HG02798 (cell line): ENCODE data around the gene NME2.
"Not testable (repeated sequence)": the region's sequence is repeated elsewhere in the genome, so short reads cannot be mapped to it uniquely, and the experiment has no call there.

Experiments
- ATAC-seq: cut with Tn5 transposase; IDR thresholded peaks from one replicate; pipeline ENCODE4 v1.9.1; 2021; ENCODE audit warnings: mild to moderate bottlenecking; ENCODE audit not compliant: unreplicated experiment, poor library complexity

Gene NME2

DNA sequence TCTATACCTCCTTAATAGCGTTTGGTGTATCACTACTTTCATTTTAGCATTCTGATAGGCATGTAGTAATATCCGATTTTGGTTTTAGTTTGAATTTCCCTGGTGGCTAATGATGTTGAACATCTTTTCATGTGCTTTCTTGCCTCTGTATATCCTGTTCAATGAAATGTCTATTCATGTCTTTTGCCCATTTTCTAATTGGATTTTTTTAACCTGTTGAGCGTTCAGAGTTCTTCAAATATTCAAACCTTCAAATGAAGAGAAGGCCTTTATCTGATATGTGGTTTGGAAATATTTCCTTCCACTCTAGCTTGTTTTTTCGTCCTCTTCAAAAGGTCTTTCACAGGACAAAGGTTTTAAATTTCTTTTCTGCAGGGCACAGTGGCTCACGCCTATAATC is 15.3 kb upstream of the NME2 start:
- ATAC-seq = no peak

- ATAC-seq = no peak
These were observed 13.4 kb upstream of the NME2 start for GRCh38 chr17:51152766-51153209.

GRCh38 chr17:51153210-51154072 is 12.8 kb upstream of the NME2 start, which contains the start of gene NME1:
Gene NME1, plus strand, starts transcription at chr17:51153559. Its CDS starts 2,096 bp downstream, at chr17:51155655.
- peak; percentile 96 for ATAC-seq

- ATAC-seq = no peak
These were observed 12.0 kb upstream of the NME2 start for GRCh38 chr17:51154176-51154575.

- ATAC-seq = no peak
These were observed 10.8 kb upstream of the NME2 start for GRCh38 chr17:51155416-51155815.

GRCh38 chr17:51159604-51160003 is 6.6 kb upstream of the NME2 start:
- ATAC-seq = no peak

DNA sequence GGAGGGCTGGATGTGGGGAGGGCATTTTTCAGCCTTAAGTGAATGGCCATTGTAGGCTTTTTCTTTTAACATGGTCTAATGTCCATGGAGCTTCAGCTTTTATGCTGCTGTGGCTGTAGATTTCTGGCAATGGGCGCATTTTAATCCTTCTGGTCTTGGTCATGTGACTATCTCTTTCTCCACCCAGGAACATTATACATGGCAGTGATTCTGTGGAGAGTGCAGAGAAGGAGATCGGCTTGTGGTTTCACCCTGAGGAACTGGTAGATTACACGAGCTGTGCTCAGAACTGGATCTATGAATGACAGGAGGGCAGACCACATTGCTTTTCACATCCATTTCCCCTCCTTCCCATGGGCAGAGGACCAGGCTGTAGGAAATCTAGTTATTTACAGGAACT is 4.7 kb upstream of the NME2 start:
- ATAC-seq = no peak

DNA sequence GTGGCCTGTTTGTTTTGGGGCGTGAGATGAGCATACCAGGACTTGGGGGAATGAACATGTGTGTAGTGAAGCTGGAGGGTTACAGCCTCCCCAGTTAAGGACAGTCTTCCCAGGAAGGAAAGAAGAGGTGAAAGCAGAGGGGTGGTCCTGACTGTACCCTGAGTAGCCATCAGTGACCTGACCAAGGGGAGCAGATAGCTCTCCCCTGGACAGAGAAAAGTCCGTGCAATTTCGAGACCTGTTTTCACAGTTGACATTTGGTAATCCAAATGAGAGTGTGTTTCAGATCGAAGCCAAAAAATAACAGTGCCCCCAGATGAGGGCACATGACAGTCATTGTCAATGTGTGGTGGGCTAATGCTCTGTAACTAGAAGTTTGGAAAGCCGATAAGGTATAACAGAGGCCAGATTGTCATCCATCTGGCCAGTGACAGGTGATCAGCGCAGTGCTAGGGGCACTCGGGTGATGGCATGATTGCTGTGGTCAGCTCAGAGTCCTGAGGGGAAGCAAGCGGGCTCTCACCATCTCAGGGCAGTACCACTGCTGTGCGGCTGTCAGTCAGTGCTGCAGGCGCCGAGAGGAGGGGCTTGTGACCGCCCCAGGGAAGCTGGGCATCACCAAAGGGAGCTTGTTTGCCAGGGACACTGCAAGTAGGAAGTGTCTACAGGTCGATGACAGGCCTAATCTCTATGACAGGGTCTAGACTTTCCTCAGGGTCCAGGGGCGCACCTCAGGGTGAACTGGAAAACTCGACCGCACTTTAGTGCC is 1.1 kb upstream of the NME2 start:
- no peak for ATAC-seq

DNA sequence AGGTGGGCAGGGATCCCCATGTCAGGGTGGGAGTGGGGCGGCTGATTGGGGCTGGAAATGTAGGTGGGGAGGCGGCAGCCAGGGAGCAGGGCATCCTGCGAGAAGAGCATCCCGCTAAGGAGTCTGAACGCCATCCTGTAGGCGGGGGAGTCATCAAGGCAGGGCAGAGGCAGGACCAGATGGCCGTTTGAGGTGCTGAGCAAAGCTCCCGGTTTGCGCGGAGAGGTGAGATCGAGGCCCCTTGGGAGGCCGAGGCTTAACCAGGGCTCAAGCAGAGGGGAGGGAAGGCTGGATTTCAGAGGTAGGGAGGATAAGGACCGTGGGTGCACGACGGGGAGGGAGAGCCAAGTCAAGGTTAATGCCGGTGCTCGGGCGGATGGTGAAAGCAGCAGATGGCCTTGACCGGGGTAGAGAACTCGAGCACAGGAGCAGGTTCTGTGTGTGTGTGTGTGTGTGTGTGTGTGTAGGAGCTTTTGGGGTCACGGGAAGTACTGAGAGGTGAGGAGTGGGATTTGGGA is 472 bp upstream of the NME2 start:
- ATAC-seq = peak; percentile 1

GRCh38 chr17:51166987-51167931 is 1.0 kb downstream of the NME2 start:
- peak; percentile 46 for ATAC-seq

DNA sequence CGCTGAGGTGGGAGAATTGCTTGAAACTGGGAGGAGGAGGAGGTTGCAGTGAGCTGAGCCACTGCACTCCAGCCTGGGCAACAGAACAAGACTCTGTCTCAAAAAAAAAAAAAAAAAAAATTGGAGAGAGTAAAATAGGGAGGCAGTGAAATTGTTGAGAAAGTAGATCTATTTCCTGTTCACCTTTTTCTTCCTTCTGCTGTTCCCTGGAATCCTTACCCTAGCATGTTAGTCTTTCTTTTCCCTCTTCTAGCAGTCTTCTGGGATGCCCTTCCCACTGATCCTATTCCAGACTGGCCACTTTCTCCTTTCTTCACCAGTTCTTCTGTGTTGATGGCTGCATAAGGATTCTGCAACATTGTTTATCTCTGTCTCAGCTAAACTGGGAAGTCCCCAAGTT is 3.1 kb downstream of the NME2 start:
- no peak for ATAC-seq

DNA sequence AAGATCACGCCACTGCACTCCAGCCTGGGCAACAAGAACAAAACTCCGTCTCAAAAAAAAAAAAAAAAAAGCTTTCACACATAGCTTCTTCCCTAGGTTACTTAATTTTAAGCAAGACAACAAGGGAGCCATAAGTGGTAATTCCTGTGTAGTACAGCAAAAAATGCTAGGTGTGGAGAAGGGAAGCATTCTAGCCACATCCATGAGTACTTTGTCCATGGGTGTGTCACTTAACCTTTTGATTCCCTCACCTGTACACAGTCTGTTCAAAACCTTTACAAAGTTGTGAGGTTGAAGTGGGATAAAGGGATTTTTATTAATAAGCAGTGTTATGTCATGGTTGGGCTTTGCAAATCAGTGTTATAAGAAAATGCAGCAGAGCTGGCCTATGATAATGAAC is 4.5 kb downstream of the NME2 start:
- ATAC-seq = no peak

DNA sequence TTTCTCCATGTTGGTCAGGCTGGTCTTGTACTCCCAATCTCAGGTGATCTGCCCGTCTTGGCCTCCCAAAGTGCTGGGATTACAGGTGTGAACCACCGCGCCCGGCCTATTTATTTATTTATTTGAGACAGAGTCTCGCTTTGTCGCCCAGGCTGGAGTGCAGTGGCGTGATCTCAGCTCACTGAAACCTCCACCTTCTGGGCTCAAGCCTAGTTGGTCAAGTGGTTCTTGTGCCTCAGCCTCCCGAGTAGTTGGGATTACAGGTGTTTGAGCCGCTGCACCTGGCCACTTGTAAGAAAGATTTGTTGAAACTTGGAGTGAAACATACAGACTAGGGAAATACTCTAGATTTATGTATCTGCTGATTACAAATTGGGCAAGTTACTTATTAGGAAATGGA is 5.8 kb downstream of the NME2 start:
- not testable (repeated sequence) for ATAC-seq

DNA sequence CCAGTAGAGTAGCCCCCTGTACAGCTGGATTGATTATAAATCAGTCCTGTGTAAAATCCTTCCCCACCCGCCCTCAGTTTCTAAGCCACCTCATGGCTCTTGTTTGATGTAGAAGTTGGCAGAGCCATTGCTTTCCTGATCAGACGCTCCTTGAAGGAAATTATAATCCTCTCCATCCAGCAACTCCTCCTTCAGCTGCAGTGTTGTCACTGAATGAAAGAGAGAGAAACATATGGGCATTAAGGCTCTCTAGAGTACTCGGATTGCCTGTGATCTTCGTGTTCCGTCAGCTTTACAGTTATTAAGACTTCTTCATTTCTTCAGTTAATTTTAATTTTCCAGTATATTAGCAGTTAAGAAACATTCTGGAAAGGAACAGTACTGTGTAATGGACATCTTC is 14.3 kb downstream of the NME2 start:
- no peak for ATAC-seq

DNA sequence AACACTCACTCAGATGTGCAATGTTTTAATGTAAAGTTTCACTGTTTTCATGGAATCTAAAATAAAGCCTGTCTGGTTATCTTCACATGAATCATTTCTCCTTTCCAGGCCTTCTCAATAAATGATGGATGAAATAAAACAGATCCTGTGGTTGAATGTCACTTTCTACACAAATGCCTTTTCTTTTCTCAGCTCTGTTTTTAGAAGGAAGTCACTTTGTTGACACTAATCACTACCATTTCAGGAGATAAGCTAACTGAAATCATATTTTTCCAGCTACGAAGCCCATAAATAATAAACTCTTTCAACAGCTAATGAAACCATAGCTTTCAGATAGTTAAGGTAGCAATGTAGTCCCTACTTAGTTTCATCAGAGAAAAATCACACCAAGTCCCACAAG is 17.9 kb downstream of the NME2 start:
- ATAC-seq = no peak

GRCh38 chr17:51185763-51186332 is 19.6 kb downstream of the NME2 start:
- ATAC-seq = no peak

- ATAC-seq = no peak
These were observed 22.1 kb downstream of the NME2 start for GRCh38 chr17:51188271-51188833.

GRCh38 chr17:51189162-51189561 is 23.0 kb downstream of the NME2 start:
- ATAC-seq = no peak

GRCh38 chr17:51189628-51190027 is 23.4 kb downstream of the NME2 start:
- no peak for ATAC-seq
